HEK293 (cell line): ENCODE data around the gene CSRP1.

Source experiments
- CTCF ChIA-PET: fragments of 350-600 bp; formaldehyde crosslinking; extraction: SDS; loops from one replicate; lab custom pipeline; 2021; ENCODE audit warnings: antibody characterized with exemption; lab: Yijun Ruan, JAX
- POLR2A ChIA-PET: fragments of 300-600 bp; formaldehyde crosslinking; extraction: SDS; loops from one replicate; lab custom pipeline; 2020; ENCODE audit warnings: antibody characterized with exemption, inconsistent platforms; lab: Yijun Ruan, JAX
- H3K27ac ChIP-seq: fragments of 200-500 bp; sonication (Bioruptor generic); 2 replicates; pipeline ENCODE4 v1.5.1; 2014; ENCODE audit warnings: low read depth, low read length, control low read depth, inconsistent platforms; ENCODE audit errors: extremely low read depth
- H3K36me3 ChIP-seq, 2 experiments: fragments of 200-500 bp in 1 of 2; sonication (Bioruptor generic) in 1 of 2; 1 replicate in 1 of 2; 2 replicates in 1 of 2; pipeline ENCODE4 v1.5.1; 2014 to 2017; ENCODE audit warnings: inconsistent platforms in 2 of 2, low read length in 2 of 2; ENCODE audit not compliant: control insufficient read depth in 2 of 2, insufficient read depth in 1 of 2
- H3K4me1 ChIP-seq: fragments of 200-500 bp; sonication (Bioruptor generic); 2 replicates; pipeline ENCODE4 v1.5.1; 2014; ENCODE audit warnings: mild to moderate bottlenecking, low read length, inconsistent platforms; ENCODE audit not compliant: control insufficient read depth, insufficient read depth
- H3K4me3 ChIP-seq: 2 replicates; pipeline ENCODE4 v1.5.1; 2011; ENCODE audit warnings: low read depth, mild to moderate bottlenecking, control low read depth, low read length, moderate library complexity
- H3K9me3 ChIP-seq: fragments of 200-500 bp; sonication (Bioruptor generic); 2 replicates; pipeline ENCODE4 v1.5.1; 2014; ENCODE audit warnings: low read depth, low read length, inconsistent platforms; ENCODE audit not compliant: control insufficient read depth, insufficient read depth
- BCL6B ChIP-seq: fragments of 450-650 bp; formaldehyde crosslinking; IDR thresholded peaks from 2 replicates; pipeline ENCODE4 v1.5.1; 2017; ENCODE audit warnings: missing biosample characterization, missing genetic modification characterization
- IKZF3 ChIP-seq: fragments of 450-650 bp; IDR thresholded peaks from 2 replicates; pipeline ENCODE4 v1.5.0; 2018; ENCODE audit warnings: missing biosample characterization, mild to moderate bottlenecking, missing genetic modification characterization, moderate library complexity
- KLF17 ChIP-seq: fragments of 450-650 bp; formaldehyde crosslinking; IDR thresholded peaks from 2 replicates; pipeline ENCODE4 v1.5.1; 2016; ENCODE audit warnings: missing biosample characterization, missing genetic modification characterization
- PRDM10 ChIP-seq: fragments of 450-650 bp; formaldehyde crosslinking; IDR thresholded peaks from 2 replicates; pipeline ENCODE4 v1.5.1; 2016; ENCODE audit warnings: missing biosample characterization, missing genetic modification characterization
- SCRT2 ChIP-seq: fragments of 450-650 bp; formaldehyde crosslinking; IDR thresholded peaks from 2 replicates; pipeline ENCODE4 v1.5.1; 2016; ENCODE audit warnings: missing biosample characterization, missing genetic modification characterization
- ZBTB6 ChIP-seq: fragments of 450-650 bp; formaldehyde crosslinking; IDR thresholded peaks from 2 replicates; pipeline ENCODE4 v1.5.1; 2017; ENCODE audit warnings: missing biosample characterization, missing genetic modification characterization
- ZNF146 ChIP-seq: fragments of 450-650 bp; formaldehyde crosslinking; IDR thresholded peaks from 2 replicates; pipeline ENCODE4 v1.5.1; 2016; ENCODE audit warnings: missing biosample characterization, missing genetic modification characterization
- ZNF214 ChIP-seq: fragments of 450-650 bp; formaldehyde crosslinking; IDR thresholded peaks from 2 replicates; pipeline ENCODE4 v1.5.1; 2017; ENCODE audit warnings: missing biosample characterization, mild to moderate bottlenecking, missing genetic modification characterization, borderline replicate concordance
- ZNF391 ChIP-seq: fragments of 450-650 bp; formaldehyde crosslinking; IDR thresholded peaks from 2 replicates; pipeline ENCODE4 v1.5.1; 2016; ENCODE audit warnings: low read depth, missing biosample characterization, missing genetic modification characterization, borderline replicate concordance
- ZNF416 ChIP-seq: fragments of 450-650 bp; formaldehyde crosslinking; IDR thresholded peaks from 2 replicates; pipeline ENCODE4 v1.5.1; 2016; ENCODE audit warnings: missing biosample characterization, missing genetic modification characterization
- ZNF433 ChIP-seq: fragments of 450-650 bp; formaldehyde crosslinking; IDR thresholded peaks from 2 replicates; pipeline ENCODE4 v1.5.1; 2016; ENCODE audit warnings: missing biosample characterization, missing genetic modification characterization, low read depth
- ZNF473 ChIP-seq: fragments of 450-650 bp; formaldehyde crosslinking; IDR thresholded peaks from 2 replicates; pipeline ENCODE4 v1.5.1; 2017; ENCODE audit warnings: missing biosample characterization, missing genetic modification characterization
- ZNF513 ChIP-seq: fragments of 450-650 bp; IDR thresholded peaks from 2 replicates; pipeline ENCODE4 v1.5.1; 2018; ENCODE audit warnings: missing biosample characterization, missing genetic modification characterization
- ZNF518A ChIP-seq: fragments of 450-650 bp; formaldehyde crosslinking; conservative IDR thresholded peaks from 2 replicates; pipeline ENCODE4 v1.5.1; 2016; ENCODE audit warnings: low read depth, missing biosample characterization, missing genetic modification characterization
- ZNF596 ChIP-seq: fragments of 450-650 bp; IDR thresholded peaks from 2 replicates; pipeline ENCODE4 v1.5.0; 2018; ENCODE audit warnings: missing biosample characterization, mild to moderate bottlenecking, missing genetic modification characterization, moderate library complexity
- ZNF707 ChIP-seq: fragments of 450-650 bp; formaldehyde crosslinking; IDR thresholded peaks from 2 replicates; pipeline ENCODE4 v1.5.1; 2016; ENCODE audit warnings: missing biosample characterization, missing genetic modification characterization
- ZSCAN4 ChIP-seq: fragments of 450-650 bp; formaldehyde crosslinking; IDR thresholded peaks from 2 replicates; pipeline ENCODE4 v1.5.1; 2017; ENCODE audit warnings: missing biosample characterization, missing genetic modification characterization

CSRP1 gene

GRCh38 chr1:201538612-201539551 is 32.0 kb upstream of the CSRP1 start, which contains the start of gene NAV1 (continued):
- no peak for TF ChIP-seq ZNF518A
- TF ChIP-seq, all 188 proteins: peak for 47

GRCh38 chr1:201537891-201538611 is 31.1 kb upstream of the CSRP1 start:
- Histone ChIP-seq H3K4me1 (peaks cover 4% of the 10 kb centered on the region; the same call in 1 of the 2 replicates), H3K4me3 (peak overlapping the region; percentile 54), H3K27ac (no peak overlapping the region; the same call in 1 of the 2 replicates), H3K36me3 (no peaks in the 10 kb centered on the region), H3K9me3 (no peaks in the 10 kb centered on the region)
- CTCF ChIA-PET = interaction anchor here (0.7 to 4.0 kb wide), 7 partner anchors 16 to 255 kb away, joined by 3 to 17 read pairs (median 5); no protein-coding TSS in a partner anchor
- POLR2A ChIA-PET = interaction anchor here (1.0 to 1.3 kb wide), 3 partner anchors 14 to 291 kb away, joined by 3 to 5 read pairs (median 4); partner anchors contain the start of gene IPO9
- TF ChIP-seq ZNF416 (tag by site-specific recombination) = no peak
- no peak for TF ChIP-seq ZNF596 (tag by site-specific recombination)
- TF ChIP-seq ZNF214 (tag by site-specific recombination) = no peak
- TF ChIP-seq ZNF391 (tag by site-specific recombination) = no peak
- TF ChIP-seq ZNF707 (tag by site-specific recombination) = no peak
- no peak for TF ChIP-seq ZNF433 (tag by site-specific recombination)
- TF ChIP-seq KLF17 (tag by site-specific recombination) = peak; percentile 14; the same call in 1 of the 2 replicates
- TF ChIP-seq ZBTB6 (tag by site-specific recombination) = no peak
- TF ChIP-seq ZNF146 (tag by site-specific recombination) = no peak
- no peak for TF ChIP-seq ZSCAN4
- TF ChIP-seq PRDM10 (tag by site-specific recombination) = peak; percentile 60
- no peak for TF ChIP-seq BCL6B
- TF ChIP-seq SCRT2 (tag by site-specific recombination) = no peak
- TF ChIP-seq ZNF513 (tag by site-specific recombination) = peak; percentile 23; the same call in 1 of the 2 replicates
- no peak for TF ChIP-seq ZNF473 (tag by site-specific recombination)
- TF ChIP-seq IKZF3 (tag by site-specific recombination) = peak; percentile 28; the same call in 1 of the 2 replicates
